ENCODE data around the gene LAMC1. TPM values are rescaled to one million over a fixed set of nuclear protein-coding genes. Genes with fewer than 3 reads are reported as not detected.
A peak's percentile ranks its signal among the peaks of the same experiment; 100 is the strongest.

The LAMC1 gene
- total and polyA plus RNA-seq, 2 of the 4 experiments (the other 2 are of a cell fraction): 249 to 394 TPM

GRCh38 chr1:183168308-183168707 is 145.1 kb downstream of the LAMC1 start:
- WGBS, 2 experiments (ENCODE audit: extremely low coverage in 2 of 2, insufficient read length in 1 of 2): no CpG with 5 or more reads among the region's 3 CpGs
- H3K9ac ChIP-seq (ENCODE audit: low read depth, low read length): no peak overlapping the region
- DNase-seq (no peak), ATAC-seq (ENCODE audit: low read depth) (no peak)
- no peaks in the 10 kb centered on the region for H3K9me3 ChIP-seq (ENCODE audit: control insufficient read depth, insufficient read depth, low read length)
- no peak overlapping the region for H2AK5ac ChIP-seq (ENCODE audit: low read depth, low read length)
- no peak overlapping the region for H2AK9ac ChIP-seq (replicated peaks; ENCODE audit: low read depth, low read length, poor library complexity)
- H2BK20ac ChIP-seq (ENCODE audit: low read depth, low read length): no peak overlapping the region
- dilution Hi-C loops (cut with HindIII; ENCODE audit: low sequenced_read_pairs, unreplicated experiment): no loop called here
- H3K23ac ChIP-seq (ENCODE audit: low read depth, low read length): no peak overlapping the region
- no peak overlapping the region for H4K8ac ChIP-seq (ENCODE audit: low read depth in 2 of 2, low read length in 2 of 2)
- H4K91ac ChIP-seq (ENCODE audit: insufficient read depth, low read depth, low read length): no peak overlapping the region
- intact Hi-C loops (cut with micrococcal nuclease): no loop called here
- no peak overlapping the region for H3K27ac ChIP-seq (ENCODE audit: insufficient read depth, low read length)
- H4K20me1 ChIP-seq (ENCODE audit: insufficient read depth, low read length): no peaks in the 10 kb centered on the region
- no peak overlapping the region for H2BK120ac ChIP-seq (ENCODE audit: low read depth, low read length)
- no peaks in the 10 kb centered on the region for H3K79me1 ChIP-seq (ENCODE audit: low read depth in 1 of 2, low read length in 2 of 2)
- peaks cover 5% of the 10 kb centered on the region; the same call in 1 of the 2 replicates for H3K4me1 ChIP-seq (ENCODE audit: control insufficient read depth, insufficient read depth, low read length)
- no peak overlapping the region for H3K56ac ChIP-seq (ENCODE audit: extremely low read depth, insufficient read depth, low read length)
- 0 out of 2 replicates have a peak overlapping the region, but pooled peaks have one; percentile 7 for H3K4ac ChIP-seq (ENCODE audit: low read depth, low read length)
- TF ChIP-seq MAZ (IDR thresholded peaks at IDR 0.05; ENCODE audit: borderline replicate concordance, low read depth, low read length): no peak
- TF ChIP-seq BHLHE40 (IDR thresholded peaks at IDR 0.05; ENCODE audit: low read depth, low read length): no peak
- TF ChIP-seq SMC3 (IDR thresholded peaks at IDR 0.05; ENCODE audit: low read depth, low read length): no peak
- no peak for TF ChIP-seq MAFK (IDR thresholded peaks at IDR 0.05; ENCODE audit: low read depth, low read length)
- no peak for TF ChIP-seq NFE2L2 (IDR thresholded peaks at IDR 0.05; ENCODE audit: low read depth, low read length)
- no peak for TF ChIP-seq RAD21 (IDR thresholded peaks at IDR 0.05; ENCODE audit: low read length)
- TF ChIP-seq MXI1 (IDR thresholded peaks at IDR 0.05; ENCODE audit: borderline replicate concordance, low read depth, low read length): no peak
- no peak for TF ChIP-seq FOS (IDR thresholded peaks at IDR 0.05; ENCODE audit: low read depth, low read length)
- no peak for TF ChIP-seq POLR2A (IDR thresholded peaks at IDR 0.05; ENCODE audit: low read depth, low read length)
- TF ChIP-seq CHD1 (IDR thresholded peaks at IDR 0.05; ENCODE audit: low read depth, low read length): no peak
- TF ChIP-seq USF2 (IDR thresholded peaks at IDR 0.05; ENCODE audit: low read depth, low read length): no peak
- TF ChIP-seq CEBPB (IDR thresholded peaks at IDR 0.05; ENCODE audit: low read depth, low read length): no peak
- no peak for TF ChIP-seq CTCF (conservative IDR thresholded peaks at IDR 0.05; ENCODE audit: low read depth, low read length)
- no peak for TF ChIP-seq RFX5 (IDR thresholded peaks at IDR 0.05; ENCODE audit: low read depth, low read length)
- no peak for TF ChIP-seq RCOR1 (IDR thresholded peaks at IDR 0.05; ENCODE audit: insufficient replicate concordance, low read length)
- no peak overlapping the region for H3K14ac ChIP-seq (replicated peaks; ENCODE audit: low read depth, low read length)
- in situ Hi-C loops (cut with MboI; ENCODE audit: low sequenced_read_pairs): no loop called here
- ChIA-PET CTCF (no interaction called here), POLR2A (ENCODE audit: unreplicated experiment) (no interaction called here)
- H3K27me3 ChIP-seq (ENCODE audit: control insufficient read depth, insufficient read depth, low read length): peaks cover 2% of the 10 kb centered on the region; the same call in 1 of the 2 replicates
- no peak overlapping the region for H2BK5ac ChIP-seq (ENCODE audit: low read depth, low read length, poor library complexity, severe bottlenecking)
- H2BK15ac ChIP-seq (ENCODE audit: low read depth, low read length): no peak overlapping the region
- no TSS peak for BruUV-seq (replicated peaks)
- no peak overlapping the region for H4K5ac ChIP-seq (ENCODE audit: low read depth, low read length)
- H2AFZ ChIP-seq (replicated peaks; ENCODE audit: low read length, poor library complexity): no peak overlapping the region
- H3K36me3 ChIP-seq (ENCODE audit: control insufficient read depth, insufficient read depth, low read length): no peaks in the 10 kb centered on the region
- H3K4me2 ChIP-seq (ENCODE audit: low read depth, low read length): no peak overlapping the region
- H3K18ac ChIP-seq (ENCODE audit: low read depth, low read length): no peak overlapping the region
- no peak overlapping the region for H3K4me3 ChIP-seq (ENCODE audit: insufficient read depth, low read depth, low read length)
- peaks cover 5% of the 10 kb centered on the region; the same call in 1 of the 2 replicates for H3K9me1 ChIP-seq (ENCODE audit: insufficient read depth, low read length)

Measured in IMR-90 (cell line).